Hepatocyte (in vitro differentiated cells): Measurements from ENCODE around the gene TNS3.

Experiments used
- CTCF ChIP-seq: fragments of 200-600 bp; sonication (generic); IDR thresholded peaks from 2 replicates; pipeline ENCODE4 v1.5.1; 2016; ENCODE audit warnings: antibody characterized with exemption, mild to moderate bottlenecking; ENCODE audit not compliant: poor library complexity
- EZH2 ChIP-seq: fragments of 200-600 bp; sonication (generic); IDR thresholded peaks from 2 replicates; pipeline ENCODE4 v1.6.1; 2016; ENCODE audit warnings: antibody characterized with exemption, mild to moderate bottlenecking, borderline replicate concordance
- EZH2phosphoT487 ChIP-seq: fragments of 200-600 bp; sonication (generic); IDR thresholded peaks from one replicate; pipeline ENCODE4 v1.6.1; 2018; ENCODE audit warnings: antibody characterized with exemption, mild to moderate bottlenecking, low read depth, moderate library complexity; ENCODE audit not compliant: unreplicated experiment, severe bottlenecking

- TF ChIP-seq CTCF (no peak), EZH2 (no peak), EZH2phosphoT487 (no peak)
These were observed 333.1 kb downstream of the TNS3 start for GRCh38 chr7:47248797-47249196.
